ENCODE results near the gene FBXO42. TPM values are rescaled to one million over a fixed set of nuclear protein-coding genes. Genes with fewer than 3 reads are reported as not detected.
A peak's percentile ranks its signal among the peaks of the same experiment; 100 is the strongest.

The FBXO42 gene
- total and polyA plus RNA-seq, 2 of the 13 experiments (the other 11 are each of a cell fraction or from before 2014, with no cell fraction given), result 7.6 to 17.5 TPM

- TF ChIP-seq THYN1 (CRISPR knock-in tag; IDR thresholded peaks at IDR 0.05; ENCODE audit: borderline replicate concordance, low read depth) (no peak), PHF20 (CRISPR knock-in tag; IDR thresholded peaks at IDR 0.05) (no peak), ZNF780A (CRISPR knock-in tag; IDR thresholded peaks at IDR 0.05) (no peak), E2F5 (CRISPR knock-in tag; conservative IDR thresholded peaks at IDR 0.05) (no peak), ZNF556 (CRISPR knock-in tag; IDR thresholded peaks at IDR 0.05; ENCODE audit: borderline replicate concordance) (no peak), ARID5B (CRISPR knock-in tag; IDR thresholded peaks at IDR 0.05) (0 out of 2 replicates have a peak, but pooled peaks have one; percentile 3), CREB3 (CRISPR knock-in tag; IDR thresholded peaks at IDR 0.05) (no peak), ZBTB26 (CRISPR knock-in tag; IDR thresholded peaks at IDR 0.05; ENCODE audit: borderline replicate concordance) (no peak), CBX1 (IDR thresholded peaks at IDR 0.05; ENCODE audit: low read depth) (no peak), MAFK (conservative IDR thresholded peaks at IDR 0.05 in 1 of 2, IDR thresholded peaks at IDR 0.05 in 1 of 2; ENCODE audit: low read length in 2 of 2) (no peak), EEA1 (CRISPR knock-in tag; IDR thresholded peaks at IDR 0.05; ENCODE audit: borderline replicate concordance) (no peak), SP1 (IDR thresholded peaks at IDR 0.05) (no peak), SP1 (CRISPR knock-in tag; IDR thresholded peaks at IDR 0.05) (no peak), MTF1 (CRISPR knock-in tag; IDR thresholded peaks at IDR 0.05) (no peak), ZNF136 (CRISPR knock-in tag; IDR thresholded peaks at IDR 0.05; ENCODE audit: low read depth) (no peak), FOXK2 (IDR thresholded peaks at IDR 0.05) (no peak), ZNF800 (CRISPR knock-in tag; IDR thresholded peaks at IDR 0.05) (0 out of 2 replicates have a peak, but pooled peaks have one; percentile 9), ZFP91 (CRISPR knock-in tag; IDR thresholded peaks at IDR 0.05; ENCODE audit: borderline replicate concordance) (no peak), ZNF605 (CRISPR knock-in tag; IDR thresholded peaks at IDR 0.05) (no peak)
These were observed 114.9 kb downstream of the FBXO42 start (continued) for GRCh38 chr1:16237343-16237830.
